GM21825 (cell line): Measurements from ENCODE around the gene CCR5.
"Not testable (repeated sequence)": the region's sequence is repeated elsewhere in the genome, so short reads cannot be mapped to it uniquely, and the experiment has no call there.

Source experiments
- ATAC-seq: cut with Tn5 transposase; IDR thresholded peaks from one replicate; pipeline ENCODE4 v1.9.1; 2021; ENCODE audit warnings: mild to moderate bottlenecking, moderate library complexity; ENCODE audit not compliant: unreplicated experiment

The CCR5 gene

DNA sequence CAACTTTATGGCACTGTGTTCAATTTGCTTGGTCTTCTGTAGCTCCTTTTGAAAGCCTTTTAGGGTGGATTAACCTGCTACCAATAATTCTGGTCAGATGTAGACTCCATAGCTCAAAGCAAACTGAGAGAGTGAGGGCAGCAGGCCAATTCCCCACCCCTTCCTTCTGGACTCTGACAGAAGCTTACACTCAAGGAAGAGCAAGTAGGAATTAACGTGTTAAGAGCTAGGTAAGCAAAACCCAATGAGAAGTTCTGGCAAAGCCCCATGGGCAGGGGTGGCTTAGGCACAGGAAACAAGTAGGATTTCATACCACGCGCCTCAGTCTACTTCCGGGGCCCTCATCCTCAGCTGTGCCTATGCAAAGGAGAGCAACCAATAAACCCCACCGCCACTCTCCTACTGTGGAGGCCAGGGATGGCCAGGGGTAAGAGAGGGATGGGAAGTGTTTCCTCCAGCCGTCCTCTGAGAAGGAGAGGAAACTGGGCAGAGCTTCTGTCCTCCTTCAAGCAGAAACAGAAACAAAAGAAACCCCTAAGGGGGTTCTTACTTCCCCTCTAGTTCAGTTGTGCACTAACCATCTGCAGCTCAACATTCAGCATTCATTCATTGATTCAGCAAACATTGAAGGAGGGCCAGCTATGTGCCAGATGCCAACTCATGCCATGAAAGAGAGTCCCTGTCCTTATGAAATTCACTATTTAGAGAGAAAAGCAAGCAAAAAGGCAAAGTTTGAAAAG lies 12.6 kb downstream of the CCR5 start:
- ATAC-seq: no peak

GRCh38 chr3:46383951-46384330 lies 13.2 kb downstream of the CCR5 start:
- ATAC-seq: no peak

- no peak for ATAC-seq
These were observed 15.5 kb downstream of the CCR5 start for GRCh38 chr3:46386205-46386604.

DNA sequence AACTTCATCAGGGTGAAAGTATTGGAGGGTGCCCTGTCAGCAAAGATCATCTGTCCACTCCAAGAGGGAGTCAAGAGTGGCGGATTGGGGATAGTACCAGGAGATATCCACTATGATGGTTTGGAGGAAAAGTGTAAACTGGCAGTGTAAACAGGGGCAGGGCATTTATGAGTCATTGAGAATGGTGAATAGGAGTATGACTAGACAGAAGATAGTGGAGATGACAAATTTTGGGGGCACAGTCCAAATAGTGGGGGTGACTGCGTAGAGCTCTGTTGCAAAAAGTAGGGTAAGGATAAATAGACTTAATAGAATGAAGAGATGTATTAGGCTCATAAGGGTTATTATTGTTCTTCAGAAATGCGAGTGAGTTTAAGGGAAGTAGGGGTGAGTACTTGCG lies 18.1 kb downstream of the CCR5 start:
- ATAC-seq: not testable (repeated sequence)

- ATAC-seq: no peak
These were observed 18.6 kb downstream of the CCR5 start for GRCh38 chr3:46389306-46389705.

- not testable (repeated sequence) for ATAC-seq
These were observed 20.8 kb downstream of the CCR5 start for GRCh38 chr3:46391526-46391925.

GRCh38 chr3:46393011-46393410 lies 22.3 kb downstream of the CCR5 start:
- no peak for ATAC-seq

- ATAC-seq: no peak
These were observed 23.0 kb downstream of the CCR5 start for GRCh38 chr3:46393554-46394434.

- ATAC-seq: no peak
These were observed 24.5 kb downstream of the CCR5 start for GRCh38 chr3:46395210-46395661.

- ATAC-seq: no peak
These were observed 25.2 kb downstream of the CCR5 start for GRCh38 chr3:46395766-46396530.

DNA sequence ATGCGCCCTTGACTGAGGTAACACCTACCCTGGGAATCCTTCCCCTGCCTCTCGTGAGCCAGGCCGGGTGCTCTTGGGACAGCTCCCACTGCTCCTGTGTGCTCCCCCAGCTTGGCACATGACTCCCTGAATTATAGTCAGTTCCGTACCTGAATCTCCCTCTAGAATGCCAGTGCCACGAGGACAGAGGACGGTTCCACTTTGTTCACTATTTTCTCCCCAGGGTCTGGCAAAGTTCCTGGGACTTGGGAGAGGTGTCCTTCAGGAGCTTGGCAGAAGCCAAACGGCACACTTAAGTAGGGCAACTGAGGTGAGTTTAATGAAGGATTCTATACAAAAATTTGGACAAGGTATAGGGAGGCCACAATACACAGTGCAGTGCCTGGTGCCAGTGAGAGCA lies 26.4 kb downstream of the CCR5 start:
- ATAC-seq: no peak

GRCh38 chr3:46398186-46398955 lies 27.6 kb downstream of the CCR5 start:
- ATAC-seq: no peak

DNA sequence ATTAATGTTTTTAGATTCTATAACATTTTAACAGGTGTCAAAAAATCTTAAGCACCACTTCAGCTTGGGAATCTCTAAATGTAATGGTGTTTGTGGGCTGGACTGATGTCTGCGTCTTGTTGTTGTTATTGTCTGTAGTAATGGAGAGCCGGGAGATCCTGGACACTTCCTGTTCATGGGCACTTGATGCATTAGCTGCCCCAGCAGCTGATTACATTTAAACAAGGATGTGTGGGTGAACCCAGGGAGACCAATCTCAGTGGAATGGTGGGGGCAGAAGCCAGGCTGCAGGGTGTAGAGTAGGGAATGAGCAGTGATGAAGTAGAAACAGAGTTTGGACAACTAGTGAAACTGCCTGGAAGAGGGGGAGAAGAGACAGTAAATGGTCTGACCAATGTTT lies 28.4 kb downstream of the CCR5 start:
- ATAC-seq: no peak

DNA sequence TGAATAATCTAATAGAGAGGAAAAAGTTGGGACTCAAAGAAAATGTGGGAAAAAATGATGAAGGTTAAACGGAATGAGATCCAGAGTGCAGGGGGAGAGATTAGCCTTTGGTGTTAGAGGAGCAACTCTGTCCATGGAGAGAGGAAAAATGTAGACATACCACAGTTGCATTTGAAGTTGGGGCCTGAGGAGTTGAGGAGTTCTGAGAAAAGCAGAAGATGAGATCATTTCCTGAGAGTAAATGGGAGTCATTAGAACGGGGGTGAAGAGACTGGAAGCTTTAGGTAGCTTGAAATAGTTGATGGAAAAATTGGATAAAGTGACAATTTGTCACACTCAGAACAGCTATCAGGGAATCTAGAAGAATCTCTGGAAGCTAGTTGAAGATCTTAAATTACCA lies 28.8 kb downstream of the CCR5 start:
- no peak for ATAC-seq

DNA sequence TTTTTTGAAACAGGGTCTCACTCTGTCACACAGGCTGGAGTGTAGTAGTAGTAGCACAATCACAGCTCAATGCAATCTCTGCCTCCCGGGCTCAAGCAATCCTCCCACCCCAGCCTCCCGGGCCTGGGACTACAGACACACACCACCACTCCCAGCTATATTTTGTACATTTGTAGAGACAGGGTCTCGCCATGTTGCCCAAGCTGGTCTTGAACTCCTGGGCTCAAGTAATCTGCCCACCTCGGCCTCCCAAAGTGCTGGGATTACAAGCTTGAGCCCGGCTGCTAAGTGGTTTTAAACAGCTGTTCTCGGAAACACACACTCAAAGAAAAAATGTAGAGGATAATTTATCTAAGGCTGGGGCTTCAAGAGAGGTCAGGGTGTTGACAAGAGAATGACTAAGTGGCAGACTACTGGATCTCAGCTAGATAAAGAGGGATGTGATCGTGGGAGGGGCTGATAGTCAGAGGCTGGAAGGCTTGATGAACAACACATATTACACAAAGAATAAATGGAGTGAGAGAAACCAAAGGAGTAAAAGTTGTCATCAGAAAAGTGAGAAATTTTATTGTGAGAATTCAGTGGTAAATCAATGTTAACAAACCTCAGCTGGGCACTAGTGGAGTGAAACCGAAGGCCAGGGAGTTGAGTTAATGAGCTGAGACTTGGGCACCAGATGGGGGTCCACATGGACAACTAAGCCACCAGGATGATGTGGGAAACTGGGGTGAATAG lies 29.4 kb downstream of the CCR5 start:
- ATAC-seq: no peak

- no peak for ATAC-seq
These were observed 30.1 kb downstream of the CCR5 start for GRCh38 chr3:46400846-46401245.

DNA sequence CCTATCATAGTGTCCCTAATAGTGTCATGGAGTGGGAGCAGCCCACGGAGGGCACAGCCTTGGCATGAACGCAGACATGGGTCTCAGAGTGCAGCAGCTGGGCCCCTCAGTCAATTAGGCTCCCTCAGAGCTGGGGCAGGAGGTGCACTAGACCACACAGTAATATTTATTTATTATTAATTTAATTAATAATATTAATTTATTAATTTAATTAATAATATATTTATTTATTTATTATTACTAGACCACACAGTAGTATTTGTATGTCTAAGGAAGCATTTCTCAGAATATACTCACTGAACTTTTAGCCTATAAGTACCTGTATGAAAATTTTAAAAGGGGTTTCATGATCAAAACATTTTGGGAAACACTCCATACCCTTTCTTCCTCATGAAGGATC lies 30.8 kb downstream of the CCR5 start:
- no peak for ATAC-seq

DNA sequence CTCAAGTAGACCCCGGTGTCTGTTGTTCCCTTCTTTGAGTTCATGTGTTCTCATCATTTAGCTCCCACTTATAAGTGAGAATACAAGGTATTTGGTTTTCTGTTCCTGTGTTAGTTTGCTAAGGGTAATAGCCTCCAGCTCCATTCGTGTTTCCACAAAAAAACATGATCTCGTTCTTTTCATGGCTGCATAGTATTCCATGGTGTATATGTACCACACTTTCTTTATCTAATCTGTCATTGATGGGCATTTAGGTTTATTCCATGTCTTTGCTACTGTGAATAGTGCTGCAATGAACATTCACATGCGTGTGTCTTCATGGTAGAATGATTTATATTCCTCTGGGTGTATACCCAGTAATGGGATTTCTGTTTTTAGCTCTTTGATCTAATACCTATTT lies 32.2 kb downstream of the CCR5 start:
- ATAC-seq: not testable (repeated sequence)

DNA sequence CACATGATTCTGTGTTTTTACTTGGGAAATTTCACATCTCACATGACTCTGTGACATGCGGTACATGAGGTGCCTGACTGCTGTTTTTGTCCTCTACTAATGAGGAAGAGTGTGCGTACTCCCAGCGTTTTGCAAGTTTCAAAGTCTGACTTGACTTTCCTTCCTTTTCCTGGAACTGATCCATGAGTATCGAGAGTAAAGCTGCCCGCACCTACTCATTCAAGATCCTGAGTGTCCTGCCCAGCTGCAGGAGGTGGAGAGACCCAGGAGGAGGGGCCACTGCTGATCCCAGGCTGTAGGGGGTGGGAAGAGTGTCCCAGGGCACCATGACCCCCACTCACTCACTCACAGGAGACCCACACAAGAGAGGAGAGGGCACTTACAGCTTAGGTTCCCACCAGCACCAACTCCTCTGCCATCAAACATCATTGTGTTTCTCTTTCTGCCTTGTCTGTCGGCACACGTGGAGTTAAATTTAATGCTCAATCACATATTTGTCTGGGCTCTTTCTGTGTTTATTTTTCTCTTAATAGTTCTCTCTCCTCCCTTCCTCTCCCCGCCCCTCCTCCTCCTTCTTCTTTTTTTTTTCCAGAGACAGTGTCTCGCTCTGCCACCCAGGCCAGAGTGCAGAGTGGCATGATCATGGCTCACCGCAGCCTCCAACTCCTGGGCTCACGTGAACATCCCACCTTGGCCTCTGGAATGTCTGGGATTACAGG lies 34.7 kb downstream of the CCR5 start:
- ATAC-seq: no peak
